Effector memory CD4-positive, alpha-beta T cell (primary cell): ENCODE data around the gene BPIFB6.

Experiments
- DNase-seq, 3 donors: peaks; one replicate each; pipeline ENCODE4 v3.0.0-alpha.2; 2020
- H3K27ac ChIP-seq: 2 replicates; pipeline ENCODE4 v1.7.0; 2013; ENCODE audit warnings: mild to moderate bottlenecking, low read length, moderate library complexity; ENCODE audit not compliant: insufficient read depth, poor library complexity, severe bottlenecking
- H3K27me3 ChIP-seq: replicated peaks from 2 replicates; pipeline ENCODE4 v1.7.0; 2013; ENCODE audit warnings: mild to moderate bottlenecking, low read length; ENCODE audit not compliant: insufficient read depth, control insufficient read depth, poor library complexity, severe bottlenecking
- H3K36me3 ChIP-seq: 2 replicates; pipeline ENCODE4 v1.7.0; 2013; ENCODE audit warnings: mild to moderate bottlenecking, low read length, moderate library complexity; ENCODE audit not compliant: control insufficient read depth, insufficient read depth
- H3K4me1 ChIP-seq: 2 replicates; pipeline ENCODE4 v1.7.0; 2013; ENCODE audit warnings: low read length, mild to moderate bottlenecking; ENCODE audit not compliant: control insufficient read depth, insufficient read depth, poor library complexity, severe bottlenecking
- H3K4me3 ChIP-seq: 2 replicates; pipeline ENCODE4 v1.7.0; 2013; ENCODE audit warnings: low read length, low read depth, mild to moderate bottlenecking; ENCODE audit not compliant: insufficient read depth, poor library complexity, severe bottlenecking
- H3K9me3 ChIP-seq: 2 replicates; pipeline ENCODE4 v1.7.0; 2013; ENCODE audit warnings: mild to moderate bottlenecking, low read length, moderate library complexity; ENCODE audit not compliant: control insufficient read depth

The BPIFB6 gene

DNA sequence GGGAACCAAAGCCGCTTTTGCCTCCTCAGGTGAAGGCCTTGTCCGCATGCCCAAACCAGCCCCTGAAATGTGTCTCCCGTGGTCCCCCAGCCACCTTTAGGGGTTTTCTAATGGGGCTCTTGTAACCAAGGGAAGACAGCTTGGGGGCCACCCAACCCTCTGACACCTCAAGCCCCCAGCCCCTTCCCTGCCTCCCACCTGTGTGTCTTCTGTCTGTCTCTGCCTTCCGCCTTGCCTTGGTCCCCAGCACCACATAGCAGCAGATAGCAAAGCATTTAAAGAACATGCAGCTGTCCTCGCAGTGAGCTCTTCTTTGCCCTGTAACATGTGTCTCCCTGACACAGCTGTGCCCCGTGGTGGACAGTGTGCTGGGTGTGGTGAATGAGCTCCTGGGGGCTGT is 31.8 kb downstream of the BPIFB6 start:
- H3K27me3 ChIP-seq = no peaks in the 10 kb centered on the region
- H3K4me1 ChIP-seq = no peaks in the 10 kb centered on the region
- H3K36me3 ChIP-seq = no peaks in the 10 kb centered on the region
- no peak for DNase-seq
- no peaks in the 10 kb centered on the region for H3K9me3 ChIP-seq
- H3K27ac ChIP-seq = no peak overlapping the region
- no peak overlapping the region for H3K4me3 ChIP-seq

DNA sequence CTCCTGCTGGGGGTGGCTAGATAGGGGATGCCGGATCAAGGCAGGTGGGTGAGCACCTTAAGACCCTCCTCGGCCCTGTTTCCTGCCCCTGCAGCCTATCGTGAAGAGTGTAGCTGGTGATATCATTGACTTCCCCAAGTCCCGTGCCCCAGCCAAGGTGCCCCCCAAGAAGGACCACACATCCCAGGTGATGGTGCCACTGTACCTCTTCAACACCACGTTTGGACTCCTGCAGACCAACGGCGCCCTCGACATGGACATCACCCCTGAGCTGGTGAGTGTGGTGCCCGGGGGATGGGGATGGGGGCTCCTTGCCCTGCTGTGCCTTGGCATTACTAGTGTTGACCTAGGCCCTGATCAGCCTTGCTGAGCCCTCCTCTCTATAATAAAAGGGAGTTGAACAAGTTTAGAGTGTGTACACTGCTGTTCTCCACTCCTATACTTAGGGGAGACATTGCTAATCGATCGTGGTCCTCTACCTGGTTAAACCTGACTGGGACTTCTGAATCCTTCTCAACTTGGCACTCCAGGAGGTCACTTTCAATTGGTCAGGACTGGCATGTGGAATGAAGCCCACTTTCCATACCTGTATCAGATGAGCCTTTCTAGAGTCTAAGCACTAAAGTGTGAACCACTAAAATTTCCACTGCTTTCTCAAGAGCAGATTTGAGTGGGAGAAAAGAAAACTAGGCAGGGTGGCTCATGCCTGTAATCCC is 33.3 kb downstream of the BPIFB6 start:
- no peak overlapping the region for H3K27ac ChIP-seq
- no peaks in the 10 kb centered on the region for H3K27me3 ChIP-seq
- no peak for DNase-seq
- no peaks in the 10 kb centered on the region for H3K9me3 ChIP-seq
- H3K4me1 ChIP-seq = no peaks in the 10 kb centered on the region
- no peak overlapping the region for H3K4me3 ChIP-seq
- H3K36me3 ChIP-seq = no peaks in the 10 kb centered on the region

- H3K9me3 ChIP-seq = no peaks in the 10 kb centered on the region
- no peaks in the 10 kb centered on the region for H3K4me1 ChIP-seq
- DNase-seq = no peak
- H3K27ac ChIP-seq = no peak overlapping the region
- H3K4me3 ChIP-seq = no peak overlapping the region
- H3K27me3 ChIP-seq = no peaks in the 10 kb centered on the region
- H3K36me3 ChIP-seq = no peaks in the 10 kb centered on the region
Observed at GRCh38 chr20:33065785-33066184, 34.3 kb downstream of the BPIFB6 start.

DNA sequence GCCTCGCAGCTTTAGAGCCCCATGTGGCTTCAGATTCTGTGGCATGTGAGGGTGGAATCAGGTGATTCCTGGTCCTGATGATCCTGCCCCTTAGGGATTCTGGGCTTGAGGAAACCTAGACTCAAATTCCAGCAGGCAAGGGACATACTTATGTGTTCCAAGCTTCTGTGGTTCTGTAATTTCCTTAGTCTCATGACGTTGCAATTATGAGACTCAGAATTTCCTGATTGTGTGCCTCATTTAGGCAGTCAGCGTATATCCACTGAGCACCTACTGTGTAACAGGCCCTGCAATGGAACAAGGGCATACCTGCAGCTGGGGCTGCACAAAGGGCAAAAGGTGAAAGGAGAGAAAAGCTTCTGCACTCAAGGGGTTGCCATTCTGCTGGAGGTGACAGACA is 36.4 kb downstream of the BPIFB6 start:
- Histone ChIP-seq H3K27me3 (no peaks in the 10 kb centered on the region), H3K9me3 (no peaks in the 10 kb centered on the region), H3K27ac (no peak overlapping the region), H3K36me3 (no peaks in the 10 kb centered on the region), H3K4me3 (no peak overlapping the region), H3K4me1 (no peaks in the 10 kb centered on the region)
- no peak for DNase-seq

DNA sequence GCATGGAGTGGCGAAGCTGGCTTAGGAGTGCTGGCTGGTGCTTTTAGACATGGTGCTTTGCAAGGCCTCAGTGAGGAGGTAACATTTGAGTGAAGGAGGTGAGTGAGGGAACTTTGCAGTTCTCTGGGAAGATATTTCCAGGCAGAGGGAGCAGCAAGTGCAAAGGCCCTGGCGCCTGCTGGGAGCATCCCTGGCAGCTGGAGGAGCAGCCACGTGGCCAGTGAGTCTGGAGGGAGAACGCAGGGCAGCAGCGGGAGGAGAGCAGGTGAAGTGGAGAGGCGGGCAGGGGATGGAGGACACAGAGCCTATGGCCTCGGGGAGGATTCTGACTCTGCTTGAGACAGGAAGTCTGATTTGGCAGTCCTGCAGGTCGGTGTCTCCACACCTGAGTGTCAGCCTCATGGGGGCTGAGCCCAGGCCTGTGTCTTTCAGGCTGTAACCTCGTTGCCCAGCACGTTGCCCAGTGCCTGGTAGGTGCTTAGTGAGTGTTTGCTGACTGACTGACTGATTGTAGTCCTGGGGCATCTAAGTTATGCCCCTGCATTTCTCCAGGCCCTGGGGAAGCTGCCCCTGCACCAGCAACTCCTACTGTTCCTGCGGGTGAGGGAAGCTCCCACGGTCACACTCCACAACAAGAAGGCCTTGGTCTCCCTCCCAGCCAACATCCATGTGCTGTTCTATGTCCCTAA is 36.9 kb downstream of the BPIFB6 start:
- Histone ChIP-seq H3K27ac (no peak overlapping the region), H3K36me3 (no peaks in the 10 kb centered on the region), H3K9me3 (no peaks in the 10 kb centered on the region), H3K4me3 (no peak overlapping the region), H3K4me1 (no peaks in the 10 kb centered on the region), H3K27me3 (no peaks in the 10 kb centered on the region)
- no peak for DNase-seq

DNA sequence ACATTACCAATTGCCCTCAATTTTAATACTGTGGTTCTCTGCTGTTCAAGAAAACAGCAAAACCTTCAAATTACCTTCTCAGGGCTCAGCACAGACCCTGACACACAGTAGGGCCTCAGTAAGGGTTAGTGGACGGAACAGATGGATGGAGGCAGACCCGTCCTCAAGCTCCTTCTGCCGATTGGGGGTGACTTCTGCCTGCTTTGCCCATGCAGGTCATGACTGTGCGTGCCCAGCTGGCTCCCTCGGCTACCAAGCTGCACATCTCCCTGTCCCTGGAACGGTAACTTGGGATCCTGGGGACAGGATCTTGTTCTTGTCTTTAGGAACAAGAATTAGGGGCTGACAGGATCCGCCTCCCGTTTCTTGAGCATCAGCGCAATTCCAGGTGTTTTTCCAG is 38.2 kb downstream of the BPIFB6 start:
- Histone ChIP-seq H3K4me3 (no peak overlapping the region), H3K27ac (no peak overlapping the region), H3K36me3 (no peaks in the 10 kb centered on the region), H3K4me1 (no peaks in the 10 kb centered on the region), H3K27me3 (no peaks in the 10 kb centered on the region), H3K9me3 (no peaks in the 10 kb centered on the region)
- DNase-seq = no peak

DNA sequence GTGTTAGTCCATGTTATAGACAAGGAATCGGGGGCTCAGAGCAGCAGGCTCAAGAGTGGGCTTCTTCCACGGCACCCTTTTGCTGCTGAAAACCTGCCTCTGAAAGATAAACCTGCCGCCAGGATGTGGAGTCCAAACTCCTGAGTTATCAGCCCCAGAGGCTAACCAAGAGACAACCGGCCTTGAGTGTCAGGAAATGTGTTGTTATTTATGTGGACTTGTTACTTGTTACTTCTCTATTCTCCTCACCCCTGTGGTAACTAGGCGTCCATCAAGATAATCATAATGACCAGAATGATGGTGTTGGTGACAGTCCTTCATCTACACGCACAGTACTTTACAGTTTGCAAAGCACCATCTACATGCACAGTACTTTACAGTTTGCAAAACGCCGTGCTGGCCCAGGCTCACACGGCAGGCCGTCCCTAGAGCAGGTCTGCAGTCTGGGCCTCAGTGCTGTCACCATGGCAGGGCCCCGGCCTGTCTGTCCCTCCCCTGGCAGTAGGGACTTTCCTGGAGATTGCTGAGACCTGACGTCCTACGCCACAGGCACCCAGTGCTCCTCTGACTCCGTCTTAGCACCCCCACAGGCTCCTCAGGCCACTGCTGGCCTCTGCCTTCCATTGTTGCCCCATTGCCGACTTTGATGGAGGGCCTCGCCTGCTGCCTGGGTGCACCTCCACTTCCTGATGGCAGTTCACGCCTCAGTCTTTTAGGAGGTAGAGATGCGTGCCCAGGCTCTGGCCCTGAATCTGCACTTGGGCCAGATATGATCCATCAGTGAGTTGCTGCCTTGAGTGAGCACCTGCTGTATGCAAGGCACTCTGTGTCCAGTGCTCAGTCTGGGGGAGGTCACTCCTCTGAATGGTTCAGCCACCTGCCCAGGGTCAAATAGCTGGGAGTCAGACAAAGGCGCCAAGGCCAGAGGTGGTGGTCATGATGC is 38.9 kb downstream of the BPIFB6 start:
- H3K36me3 ChIP-seq = no peaks in the 10 kb centered on the region
- no peaks in the 10 kb centered on the region for H3K9me3 ChIP-seq
- H3K4me3 ChIP-seq = no peak overlapping the region
- H3K4me1 ChIP-seq = no peaks in the 10 kb centered on the region
- H3K27ac ChIP-seq = no peak overlapping the region
- H3K27me3 ChIP-seq = no peaks in the 10 kb centered on the region
- DNase-seq = no peak

GRCh38 chr20:33071198-33071597 is 39.8 kb downstream of the BPIFB6 start:
- Histone ChIP-seq H3K27me3 (no peaks in the 10 kb centered on the region), H3K36me3 (no peaks in the 10 kb centered on the region), H3K27ac (no peak overlapping the region), H3K4me3 (no peak overlapping the region), H3K4me1 (peaks cover under 1% of the 10 kb centered on the region), H3K9me3 (no peaks in the 10 kb centered on the region)
- DNase-seq = no peak

GRCh38 chr20:33072362-33072761 is 40.9 kb downstream of the BPIFB6 start:
- Histone ChIP-seq H3K36me3 (no peaks in the 10 kb centered on the region), H3K27me3 (no peaks in the 10 kb centered on the region), H3K27ac (no peak overlapping the region), H3K9me3 (no peaks in the 10 kb centered on the region), H3K4me3 (no peak overlapping the region), H3K4me1 (peaks cover 8% of the 10 kb centered on the region)
- no peak for DNase-seq

GRCh38 chr20:33072813-33073212 is 41.4 kb downstream of the BPIFB6 start:
- DNase-seq = no peak
- Histone ChIP-seq H3K9me3 (no peaks in the 10 kb centered on the region), H3K4me3 (no peak overlapping the region), H3K36me3 (no peaks in the 10 kb centered on the region), H3K27me3 (no peaks in the 10 kb centered on the region), H3K4me1 (peaks cover 8% of the 10 kb centered on the region), H3K27ac (no peak overlapping the region)
